ENCODE data around the gene AUTS2. TPM values are rescaled to one million over a fixed set of nuclear protein-coding genes. Genes with fewer than 3 reads are reported as not detected.

The AUTS2 gene
- total RNA-seq, 3 donors from 2014 or later = 31.2 to 67.6 (median 36.5) TPM

DNA sequence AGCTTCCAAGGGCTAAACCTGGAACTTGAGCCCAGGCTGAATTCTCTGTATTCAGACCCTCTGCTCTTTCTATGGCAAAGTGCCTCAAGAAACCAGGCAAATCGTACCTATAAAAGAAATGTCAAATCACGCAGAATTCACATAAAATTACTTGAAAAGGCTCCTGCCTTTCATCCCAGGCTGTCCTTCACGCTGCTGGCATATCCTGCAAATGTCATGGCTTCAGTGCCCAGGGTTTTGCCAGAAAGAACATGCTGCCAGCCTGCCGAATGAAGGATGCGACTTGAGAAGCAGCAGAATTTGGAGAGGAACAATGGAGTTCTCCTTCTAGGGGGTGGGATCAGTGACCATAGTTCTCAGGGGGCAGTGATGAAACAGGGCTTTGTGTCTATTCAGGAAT lies 931.2 kb downstream of the AUTS2 start:
- no peak for TF ChIP-seq CTCF (IDR thresholded peaks at IDR 0.05)
- intact Hi-C loops (cut with DNase I, micrococcal nuclease) = no loop called here
- Histone ChIP-seq H3K9me3 (no peaks in the 10 kb centered on the region), H3K4me3 (no peak overlapping the region), H3K4me1 (ENCODE audit: low read depth) (peaks cover under 1% of the 10 kb centered on the region), H3K36me3 (ENCODE audit: low read depth) (no peaks in the 10 kb centered on the region)
- DNase-seq = no peak
- no peak for ATAC-seq

DNA sequence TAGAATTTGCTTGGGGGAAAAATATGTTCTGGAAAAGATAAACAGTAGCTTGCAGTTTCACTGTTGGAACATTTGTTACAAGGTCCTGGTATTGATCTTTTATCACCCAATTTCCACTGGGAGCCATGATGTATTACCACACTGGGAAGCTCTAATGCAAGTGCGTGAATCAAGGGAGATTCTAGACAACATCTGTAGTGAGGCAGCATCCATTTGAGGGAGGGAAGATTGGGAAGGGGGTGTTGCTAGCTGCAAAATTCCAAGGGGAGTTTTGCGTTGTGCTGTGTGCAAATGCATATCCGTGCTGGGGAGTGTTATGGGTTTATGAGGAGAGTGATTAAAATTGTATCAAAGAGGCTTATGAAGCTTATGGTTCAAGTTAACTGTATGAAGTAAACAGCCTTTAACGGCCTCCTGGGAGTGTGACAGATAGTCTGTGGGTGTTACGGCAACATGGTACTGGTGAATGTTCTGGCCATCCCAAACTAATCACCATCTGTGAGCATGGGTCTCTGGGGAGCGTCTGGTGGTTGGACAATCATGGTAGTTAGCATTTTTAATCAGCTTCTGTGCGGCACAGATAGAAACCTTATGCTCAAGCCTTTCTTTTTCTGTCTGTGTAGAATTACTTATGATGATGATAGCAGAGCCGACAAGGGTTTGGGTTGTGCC lies 931.8 kb downstream of the AUTS2 start:
- Histone ChIP-seq H3K4me3 (no peak overlapping the region), H3K9me3 (no peaks in the 10 kb centered on the region), H3K36me3 (ENCODE audit: low read depth) (no peaks in the 10 kb centered on the region), H3K4me1 (ENCODE audit: low read depth) (no peaks in the 10 kb centered on the region)
- ATAC-seq (no peak), DNase-seq (no peak)
- intact Hi-C loops (cut with DNase I, micrococcal nuclease) = no loop called here
- TF ChIP-seq CTCF (IDR thresholded peaks at IDR 0.05) = no peak

DNA sequence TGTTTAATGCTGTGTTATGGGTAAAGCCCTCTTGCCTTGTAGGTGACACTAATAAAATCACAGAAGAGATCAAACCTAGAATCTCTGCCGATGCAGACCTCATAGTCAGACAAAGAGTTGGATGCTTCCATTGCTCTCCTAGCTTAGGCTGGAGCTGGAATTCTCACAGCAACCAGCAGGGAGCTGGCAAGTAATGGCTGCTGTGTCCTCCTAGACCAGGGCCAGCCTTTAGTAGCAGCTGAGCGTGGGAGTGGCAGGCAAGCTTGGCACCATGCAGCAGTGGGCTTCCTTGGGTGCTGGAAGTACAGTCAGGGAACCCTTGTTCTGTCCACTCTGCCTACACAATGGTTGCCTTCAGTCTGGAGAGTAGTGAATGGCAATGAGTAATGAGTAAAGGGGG lies 935.3 kb downstream of the AUTS2 start:
- no peaks in the 10 kb centered on the region for H3K9me3 ChIP-seq
- no peak overlapping the region for H3K4me3 ChIP-seq
- no peaks in the 10 kb centered on the region for H3K4me1 ChIP-seq (ENCODE audit: low read depth)
- DNase-seq (no peak), ATAC-seq (no peak)
- TF ChIP-seq CTCF (IDR thresholded peaks at IDR 0.05) = no peak
- H3K36me3 ChIP-seq (ENCODE audit: low read depth) = no peaks in the 10 kb centered on the region
- intact Hi-C loops (cut with DNase I, micrococcal nuclease) = no loop called here

DNA sequence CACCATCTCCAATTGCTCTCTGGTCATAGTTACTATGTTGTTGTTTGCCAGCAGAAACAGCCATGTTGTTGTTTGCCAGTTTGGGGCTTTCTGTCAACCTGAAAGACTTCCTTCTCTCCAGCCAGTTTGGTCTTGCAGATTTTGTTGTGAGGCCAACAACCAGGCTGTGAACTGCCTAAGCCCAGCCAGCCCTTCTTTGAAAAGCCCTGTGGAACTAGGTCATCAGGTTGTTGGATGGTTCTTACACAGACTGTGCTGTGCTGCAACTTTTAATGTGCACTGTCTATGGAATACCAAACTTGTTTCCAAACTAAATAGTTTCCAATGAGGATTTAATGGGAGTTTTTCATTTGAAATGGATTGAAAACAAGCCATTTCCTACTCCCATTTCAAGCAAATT lies 940.9 kb downstream of the AUTS2 start:
- no peaks in the 10 kb centered on the region for H3K9me3 ChIP-seq
- no peak for ATAC-seq
- no peaks in the 10 kb centered on the region for H3K36me3 ChIP-seq (ENCODE audit: low read depth)
- no peak for DNase-seq
- no peak overlapping the region for H3K4me3 ChIP-seq
- intact Hi-C loops (cut with DNase I, micrococcal nuclease) = no loop called here
- no peak for TF ChIP-seq CTCF (IDR thresholded peaks at IDR 0.05)
- peaks cover 15% of the 10 kb centered on the region for H3K4me1 ChIP-seq (ENCODE audit: low read depth)

DNA sequence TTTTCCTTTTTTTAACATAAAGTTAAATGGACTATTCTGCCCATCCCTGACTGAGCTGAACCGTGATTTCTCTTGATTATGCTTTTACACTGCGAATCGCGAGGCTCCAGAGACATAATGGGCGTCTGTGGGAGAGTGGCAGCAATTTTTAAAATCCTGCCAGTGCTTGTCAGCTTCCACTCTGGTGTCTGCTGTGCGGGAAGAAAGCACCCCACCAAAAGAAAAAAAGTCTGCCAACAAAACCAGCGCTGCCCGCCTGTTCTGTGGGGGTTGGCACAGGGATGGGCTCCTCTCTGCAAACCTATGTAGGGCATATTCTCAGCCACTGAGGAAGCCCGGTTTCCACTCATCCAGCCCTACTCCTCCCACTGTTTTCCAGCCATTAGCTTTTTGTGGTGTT lies 941.3 kb downstream of the AUTS2 start:
- Histone ChIP-seq H3K4me3 (no peak overlapping the region), H3K36me3 (ENCODE audit: low read depth) (no peaks in the 10 kb centered on the region), H3K9me3 (no peaks in the 10 kb centered on the region), H3K4me1 (ENCODE audit: low read depth) (peaks cover 15% of the 10 kb centered on the region)
- ATAC-seq (no peak), DNase-seq (no peak)
- TF ChIP-seq CTCF (IDR thresholded peaks at IDR 0.05) = no peak
- intact Hi-C loops (cut with DNase I, micrococcal nuclease) = no loop called here

- ATAC-seq = no peak
- no peak for TF ChIP-seq CTCF (IDR thresholded peaks at IDR 0.05)
- intact Hi-C loops (cut with DNase I, micrococcal nuclease) = no loop called here
- no peak overlapping the region for H3K4me3 ChIP-seq
- H3K4me1 ChIP-seq (ENCODE audit: low read depth) = peaks cover 15% of the 10 kb centered on the region
- no peaks in the 10 kb centered on the region for H3K36me3 ChIP-seq (ENCODE audit: low read depth)
- no peaks in the 10 kb centered on the region for H3K9me3 ChIP-seq
- DNase-seq = no peak
Observed at GRCh38 chr7:70540641-70541040, 942.4 kb downstream of the AUTS2 start.
